Measurements from ENCODE around the gene C22orf23. TPM values are rescaled to one million over a fixed set of nuclear protein-coding genes. Genes with fewer than 3 reads are reported as not detected.

The C22orf23 gene
- total and polyA plus RNA-seq, 2 donors (not counting 1 experiment from before 2014, with no cell fraction given), result not detected

- Histone ChIP-seq H3K9ac (ENCODE audit: low read length) (no peak overlapping the region), H4K20me1 (ENCODE audit: control insufficient read depth, insufficient read depth, low read length, poor library complexity, severe bottlenecking) (peaks cover 11% of the 10 kb centered on the region), H3K36me3 (replicated peaks in 1 of 2; ENCODE audit: control extremely low read depth in 1 of 2, control insufficient read depth in 1 of 2, extremely low read depth in 1 of 2, insufficient read depth in 2 of 2, low read length in 1 of 2) (peaks cover 0 to 41% of the 10 kb centered on the region in 2 experiments), H3K27me3 (replicated peaks in 1 of 4; ENCODE audit: control extremely low read depth in 1 of 4, control insufficient read depth in 3 of 4, insufficient read depth in 4 of 4, low read length in 3 of 4) (no peaks in the 10 kb centered on the region), H3K4me1 (ENCODE audit: control insufficient read depth in 2 of 2, insufficient read depth in 2 of 2, low read length in 2 of 2) (peaks cover 3 to 12% of the 10 kb centered on the region in 2 donors), H2AFZ (ENCODE audit: insufficient read depth, low read depth, low read length, poor library complexity, severe bottlenecking) (no peak overlapping the region), H3K4me3 (ENCODE audit: control extremely low read depth in 1 of 5, extremely low read depth in 1 of 5, insufficient read depth in 1 of 5, low read depth in 2 of 5, low read length in 4 of 5) (no peak overlapping the region), H3K27ac (ENCODE audit: low read length in 2 of 2) (no peak overlapping the region), H3K79me2 (ENCODE audit: control insufficient read depth, insufficient read depth, low read length) (peaks cover 3% of the 10 kb centered on the region), H3K9me3 (ENCODE audit: control extremely low read depth in 1 of 3, control insufficient read depth in 2 of 3, insufficient read depth in 1 of 3, low read length in 2 of 3) (no peaks in the 10 kb centered on the region), H3K4me2 (replicated peaks; ENCODE audit: low read depth, low read length, poor library complexity, severe bottlenecking) (no peak overlapping the region)
- 45% methylated on average over 5 of the region's 6 CpGs for WGBS (ENCODE audit: insufficient coverage)
- intact Hi-C loops (cut with micrococcal nuclease), result loop anchor here (5.0 kb wide), 1 partner anchor 35 kb away; no protein-coding TSS in a partner anchor
- TF ChIP-seq CTCF (IDR thresholded peaks at IDR 0.05) (no peak), EZH2 (IDR thresholded peaks at IDR 0.05; ENCODE audit: borderline replicate concordance, insufficient read depth, low read depth, low read length, poor library complexity, severe bottlenecking) (no peak)
- ChIA-PET POLR2A (interaction anchor here (0.6 kb wide), 2 partner anchors 12 to 278 kb away, joined by 7 to 9 read pairs; no protein-coding TSS in a partner anchor), CTCF (interaction anchor here (0.9 to 4.7 kb wide), 5 partner anchors 26 to 114 kb away, joined by 3 to 28 read pairs (median 8); partner anchors contain the start of gene MICALL1)
- Mint-ChIP-seq H3K27ac (peak overlapping the region; percentile 29), H3K4me1 (peaks cover 19% of the 10 kb centered on the region), H3K9me3 (ENCODE audit: insufficient read depth) (no peaks in the 10 kb centered on the region), H3K27me3 (no peaks in the 10 kb centered on the region), H3K4me3 (no peak overlapping the region)
- no peak for DNase-seq
- no peak for ATAC-seq (ENCODE audit: low read depth)
These were observed 21.5 kb downstream of the C22orf23 start for GRCh38 chr22:37931893-37932389.

GRCh38 chr22:37930952-37931440 lies 22.4 kb downstream of the C22orf23 start:
- CTCF ChIA-PET, result interaction anchor here (0.7 to 4.7 kb wide), 6 partner anchors 8 to 68 kb away, joined by 3 to 28 read pairs (median 3); partner anchors contain the start of gene MICALL1
- no peaks in the 10 kb centered on the region for H3K27me3 ChIP-seq (replicated peaks in 1 of 4; ENCODE audit: control extremely low read depth in 1 of 4, control insufficient read depth in 3 of 4, insufficient read depth in 4 of 4, low read length in 3 of 4)
- POLR2A ChIA-PET, result interaction anchor here (0.7 kb wide), 1 partner anchor 24 kb away, joined by 4 read pairs; no protein-coding TSS in a partner anchor
- H3K9ac ChIP-seq (ENCODE audit: low read length), result no peak overlapping the region
- no peak overlapping the region for H3K4me3 ChIP-seq (ENCODE audit: control extremely low read depth in 1 of 5, extremely low read depth in 1 of 5, insufficient read depth in 1 of 5, low read depth in 2 of 5, low read length in 4 of 5)
- H3K27me3 Mint-ChIP-seq, result no peaks in the 10 kb centered on the region
- ATAC-seq (ENCODE audit: low read depth) (no peak), DNase-seq (no peak)
- H3K27ac Mint-ChIP-seq, result no peak overlapping the region
- 67% methylated on average over 2 of the region's 2 CpGs for WGBS (ENCODE audit: insufficient coverage)
- H4K20me1 ChIP-seq (ENCODE audit: control insufficient read depth, insufficient read depth, low read length, poor library complexity, severe bottlenecking), result peaks cover 11% of the 10 kb centered on the region
- intact Hi-C loops (cut with micrococcal nuclease), result loop anchor here (5.0 kb wide), 1 partner anchor 34 kb away; no protein-coding TSS in a partner anchor
- peaks cover 19% of the 10 kb centered on the region for H3K4me1 Mint-ChIP-seq
- H3K4me2 ChIP-seq (replicated peaks; ENCODE audit: low read depth, low read length, poor library complexity, severe bottlenecking), result no peak overlapping the region
- peaks cover 3 to 12% of the 10 kb centered on the region in 2 donors for H3K4me1 ChIP-seq (ENCODE audit: control insufficient read depth in 2 of 2, insufficient read depth in 2 of 2, low read length in 2 of 2)
- H3K36me3 ChIP-seq (replicated peaks in 1 of 2; ENCODE audit: control extremely low read depth in 1 of 2, control insufficient read depth in 1 of 2, extremely low read depth in 1 of 2, insufficient read depth in 2 of 2, low read length in 1 of 2), result peaks cover 0 to 48% of the 10 kb centered on the region in 2 experiments
- no peaks in the 10 kb centered on the region for H3K9me3 ChIP-seq (ENCODE audit: control extremely low read depth in 1 of 3, control insufficient read depth in 2 of 3, insufficient read depth in 1 of 3, low read length in 2 of 3)
- no peaks in the 10 kb centered on the region for H3K9me3 Mint-ChIP-seq (ENCODE audit: insufficient read depth)
- TF ChIP-seq EZH2 (IDR thresholded peaks at IDR 0.05; ENCODE audit: borderline replicate concordance, insufficient read depth, low read depth, low read length, poor library complexity, severe bottlenecking), result no peak
- no peak for TF ChIP-seq CTCF (IDR thresholded peaks at IDR 0.05)
- H2AFZ ChIP-seq (ENCODE audit: insufficient read depth, low read depth, low read length, poor library complexity, severe bottlenecking), result no peak overlapping the region
- no peak overlapping the region for H3K4me3 Mint-ChIP-seq
- no peak overlapping the region for H3K27ac ChIP-seq (ENCODE audit: low read length in 2 of 2)
- H3K79me2 ChIP-seq (ENCODE audit: control insufficient read depth, insufficient read depth, low read length), result peaks cover 3% of the 10 kb centered on the region

Data from B cell (primary cell).